Breast epithelium (tissue), 3 donors: ENCODE data around the gene NEBL.

Experiments
- CTCF ChIP-seq, 3 donors: fragments of 450-650 bp; IDR thresholded peaks; one replicate each; pipeline ENCODE4 v1.5.1; 2016 to 2017; ENCODE audit warnings: antibody characterized with exemption in 3 of 3, mild to moderate bottlenecking in 3 of 3, moderate library complexity in 3 of 3
- POLR2A ChIP-seq: fragments of 450-650 bp; IDR thresholded peaks from one replicate; pipeline ENCODE4 v1.6.1; 2016; ENCODE audit warnings: antibody characterized with exemption, mild to moderate bottlenecking, moderate library complexity

- TF ChIP-seq POLR2A (no peak), CTCF (IDR thresholded peaks at IDR 0.05) (no peak)
These were observed 34.1 kb downstream of the NEBL start for GRCh38 chr10:20863008-20863407.
